ENCODE results near the gene WDR43. TPM values are rescaled to one million over a fixed set of nuclear protein-coding genes. Genes with fewer than 3 reads are reported as not detected.
A peak's percentile ranks its signal among the peaks of the same experiment; 100 is the strongest.

The WDR43 gene
- total and polyA plus RNA-seq, 4 experiments from 2014 or later, result 36.2 to 57.9 (median 55.2) TPM

- H3K27ac ChIP-seq (ENCODE audit: low read depth, low read length), result no peak overlapping the region
- H3K9me3 ChIP-seq (ENCODE audit: control insufficient read depth in 1 of 2, low read length in 2 of 2), result no peaks in the 10 kb centered on the region
- CTCF ChIA-PET (ENCODE audit: partially characterized antibody), result interaction anchor here (0.7 kb wide), 1 partner anchor 13 kb away, joined by 3 read pairs; no protein-coding TSS in a partner anchor
- no peaks in the 10 kb centered on the region for H3K4me1 ChIP-seq (ENCODE audit: insufficient read depth, low read length)
- peak overlapping the region in 1 of 7 donors; percentile 16 for H3K27ac Mint-ChIP-seq
- no peaks in the 10 kb centered on the region for H3K27me3 Mint-ChIP-seq
- H3K27me3 ChIP-seq (ENCODE audit: insufficient read depth, low read length), result no peaks in the 10 kb centered on the region
- no peaks in the 10 kb centered on the region for H3K36me3 Mint-ChIP-seq
- no peaks in the 10 kb centered on the region for H3K4me1 Mint-ChIP-seq
- no peaks in the 10 kb centered on the region for H3K36me3 ChIP-seq (ENCODE audit: insufficient read depth, low read length)
- no peaks in the 10 kb centered on the region for H3K9me3 Mint-ChIP-seq
- no peak overlapping the region for H3K4me3 Mint-ChIP-seq
- intact Hi-C loops (cut with micrococcal nuclease), result no loop called here
- DNase-seq, result no peak
- POLR2A ChIA-PET (ENCODE audit: partially characterized antibody), result no interaction called here
- no peak overlapping the region for H3K4me3 ChIP-seq (ENCODE audit: low read length in 2 of 2)
Observed at GRCh38 chr2:28991021-28991420, 96.6 kb downstream of the WDR43 start.

- Mint-ChIP-seq H3K9me3 (no peaks in the 10 kb centered on the region), H3K27ac (no peak overlapping the region), H3K4me1 (no peaks in the 10 kb centered on the region), H3K4me3 (no peak overlapping the region), H3K27me3 (no peaks in the 10 kb centered on the region), H3K36me3 (no peaks in the 10 kb centered on the region)
- CTCF ChIA-PET (ENCODE audit: partially characterized antibody), result interaction anchor here (0.7 kb wide), 1 partner anchor 13 kb away, joined by 3 read pairs; no protein-coding TSS in a partner anchor
- POLR2A ChIA-PET (ENCODE audit: partially characterized antibody), result no interaction called here
- Histone ChIP-seq H3K36me3 (ENCODE audit: insufficient read depth, low read length) (no peaks in the 10 kb centered on the region), H3K27ac (ENCODE audit: low read depth, low read length) (no peak overlapping the region), H3K4me1 (ENCODE audit: insufficient read depth, low read length) (no peaks in the 10 kb centered on the region), H3K4me3 (ENCODE audit: low read length in 2 of 2) (no peak overlapping the region), H3K27me3 (ENCODE audit: insufficient read depth, low read length) (no peaks in the 10 kb centered on the region), H3K9me3 (ENCODE audit: control insufficient read depth in 1 of 2, low read length in 2 of 2) (no peaks in the 10 kb centered on the region)
- no peak for DNase-seq
- intact Hi-C loops (cut with micrococcal nuclease), result no loop called here
Observed at GRCh38 chr2:28991460-28991859, 97.0 kb downstream of the WDR43 start.

- Mint-ChIP-seq H3K4me3 (no peak overlapping the region), H3K9me3 (no peaks in the 10 kb centered on the region), H3K27ac (peak overlapping the region in 3 of 7 donors; percentile 13 to 30 (median 23)), H3K36me3 (no peaks in the 10 kb centered on the region), H3K27me3 (no peaks in the 10 kb centered on the region), H3K4me1 (no peaks in the 10 kb centered on the region)
- Histone ChIP-seq H3K27me3 (ENCODE audit: insufficient read depth, low read length) (no peaks in the 10 kb centered on the region), H3K4me1 (ENCODE audit: insufficient read depth, low read length) (no peaks in the 10 kb centered on the region), H3K27ac (ENCODE audit: low read depth, low read length) (no peak overlapping the region), H3K9me3 (ENCODE audit: control insufficient read depth in 1 of 2, low read length in 2 of 2) (no peaks in the 10 kb centered on the region), H3K36me3 (ENCODE audit: insufficient read depth, low read length) (no peaks in the 10 kb centered on the region), H3K4me3 (ENCODE audit: low read length in 2 of 2) (no peak overlapping the region)
- intact Hi-C loops (cut with micrococcal nuclease), result no loop called here
- CTCF ChIA-PET (ENCODE audit: partially characterized antibody), result no interaction called here
- POLR2A ChIA-PET (ENCODE audit: partially characterized antibody), result interaction anchor here (0.8 kb wide), 1 partner anchor 18 kb away, joined by 4 read pairs; no protein-coding TSS in a partner anchor
- DNase-seq, result no peak
Observed at GRCh38 chr2:28993206-28993960, 98.9 kb downstream of the WDR43 start.

GRCh38 chr2:28994074-28994473, 99.6 kb downstream of the WDR43 start:
- no peaks in the 10 kb centered on the region for H3K9me3 Mint-ChIP-seq
- H3K4me1 ChIP-seq (ENCODE audit: insufficient read depth, low read length), result no peaks in the 10 kb centered on the region
- H3K9me3 ChIP-seq (ENCODE audit: control insufficient read depth in 1 of 2, low read length in 2 of 2), result no peaks in the 10 kb centered on the region
- H3K4me3 Mint-ChIP-seq, result no peak overlapping the region
- no peaks in the 10 kb centered on the region for H3K27me3 Mint-ChIP-seq
- intact Hi-C loops (cut with micrococcal nuclease), result no loop called here
- H3K36me3 ChIP-seq (ENCODE audit: insufficient read depth, low read length), result no peaks in the 10 kb centered on the region
- no peak overlapping the region for H3K27ac Mint-ChIP-seq
- no peak overlapping the region for H3K4me3 ChIP-seq (ENCODE audit: low read length in 2 of 2)
- peaks cover 0 to 5% (median under 1%) of the 10 kb centered on the region in 4 donors for H3K4me1 Mint-ChIP-seq
- ChIA-PET POLR2A (ENCODE audit: partially characterized antibody) (interaction anchor here (0.8 kb wide), 1 partner anchor 17 kb away, joined by 4 read pairs; no protein-coding TSS in a partner anchor), CTCF (ENCODE audit: partially characterized antibody) (no interaction called here)
- no peak overlapping the region for H3K27ac ChIP-seq (ENCODE audit: low read depth, low read length)
- no peaks in the 10 kb centered on the region for H3K36me3 Mint-ChIP-seq
- no peak for DNase-seq
- no peaks in the 10 kb centered on the region for H3K27me3 ChIP-seq (ENCODE audit: insufficient read depth, low read length)

- intact Hi-C loops (cut with micrococcal nuclease), result no loop called here
- ChIA-PET CTCF (ENCODE audit: partially characterized antibody) (no interaction called here), POLR2A (ENCODE audit: partially characterized antibody) (interaction anchor here (0.8 kb wide), 1 partner anchor 20 kb away, joined by 3 read pairs; no protein-coding TSS in a partner anchor)
- no peaks in the 10 kb centered on the region for H3K36me3 Mint-ChIP-seq
- H3K9me3 Mint-ChIP-seq, result no peaks in the 10 kb centered on the region
- no peak overlapping the region for H3K4me3 ChIP-seq (ENCODE audit: low read length in 2 of 2)
- H3K4me1 ChIP-seq (ENCODE audit: insufficient read depth, low read length), result peaks cover under 1% of the 10 kb centered on the region
- H3K4me3 Mint-ChIP-seq, result no peak overlapping the region
- H3K4me1 Mint-ChIP-seq, result peaks cover 0 to 8% (median 3%) of the 10 kb centered on the region in 4 donors
- DNase-seq, result no peak
- H3K27ac ChIP-seq (ENCODE audit: low read depth, low read length), result no peak overlapping the region
- no peaks in the 10 kb centered on the region for H3K27me3 Mint-ChIP-seq
- no peaks in the 10 kb centered on the region for H3K27me3 ChIP-seq (ENCODE audit: insufficient read depth, low read length)
- H3K27ac Mint-ChIP-seq, result peak overlapping the region in 1 of 7 donors; percentile 57
- H3K36me3 ChIP-seq (ENCODE audit: insufficient read depth, low read length), result no peaks in the 10 kb centered on the region
- H3K9me3 ChIP-seq (ENCODE audit: control insufficient read depth in 1 of 2, low read length in 2 of 2), result no peaks in the 10 kb centered on the region
Observed at GRCh38 chr2:28994679-28995078, 100.2 kb downstream of the WDR43 start.

GRCh38 chr2:28995765-28996750, 101.6 kb downstream of the WDR43 start:
- H3K9me3 ChIP-seq (ENCODE audit: control insufficient read depth in 1 of 2, low read length in 2 of 2), result no peaks in the 10 kb centered on the region
- CTCF ChIA-PET (ENCODE audit: partially characterized antibody), result interaction anchor here (0.7 to 2.2 kb wide), 4 partner anchors 16 to 220 kb away, joined by 3 to 11 read pairs (median 5); no protein-coding TSS in a partner anchor
- H3K4me3 ChIP-seq (ENCODE audit: low read length in 2 of 2), result no peak overlapping the region
- H3K4me1 ChIP-seq (ENCODE audit: insufficient read depth, low read length), result peaks cover 13% of the 10 kb centered on the region
- H3K9me3 Mint-ChIP-seq, result no peaks in the 10 kb centered on the region
- H3K27ac Mint-ChIP-seq, result peak overlapping the region in 3 of 7 donors; percentile 19 to 51 (median 35)
- no peaks in the 10 kb centered on the region for H3K36me3 Mint-ChIP-seq
- DNase-seq, result no peak
- intact Hi-C loops (cut with micrococcal nuclease), result no loop called here
- peak overlapping the region in 1 of 8 donors; percentile 12 for H3K4me3 Mint-ChIP-seq
- peaks cover 10 to 22% (median 16%) of the 10 kb centered on the region in 4 donors for H3K4me1 Mint-ChIP-seq
- H3K27ac ChIP-seq (ENCODE audit: low read depth, low read length), result no peak overlapping the region
- POLR2A ChIA-PET (ENCODE audit: partially characterized antibody), result interaction anchor here (0.8 to 1.1 kb wide), 2 partner anchors 19 kb away, joined by 3 read pairs; no protein-coding TSS in a partner anchor
- no peaks in the 10 kb centered on the region for H3K36me3 ChIP-seq (ENCODE audit: insufficient read depth, low read length)
- H3K27me3 Mint-ChIP-seq, result no peaks in the 10 kb centered on the region
- no peaks in the 10 kb centered on the region for H3K27me3 ChIP-seq (ENCODE audit: insufficient read depth, low read length)

Data from CD4-positive, alpha-beta memory T cell (primary cell).